ENCODE measurements around the gene SAMD7. TPM values are rescaled to one million over a fixed set of nuclear protein-coding genes. Genes with fewer than 3 reads are reported as not detected.

SAMD7 gene
- total and polyA plus RNA-seq, 9 donors, result not detected

DNA sequence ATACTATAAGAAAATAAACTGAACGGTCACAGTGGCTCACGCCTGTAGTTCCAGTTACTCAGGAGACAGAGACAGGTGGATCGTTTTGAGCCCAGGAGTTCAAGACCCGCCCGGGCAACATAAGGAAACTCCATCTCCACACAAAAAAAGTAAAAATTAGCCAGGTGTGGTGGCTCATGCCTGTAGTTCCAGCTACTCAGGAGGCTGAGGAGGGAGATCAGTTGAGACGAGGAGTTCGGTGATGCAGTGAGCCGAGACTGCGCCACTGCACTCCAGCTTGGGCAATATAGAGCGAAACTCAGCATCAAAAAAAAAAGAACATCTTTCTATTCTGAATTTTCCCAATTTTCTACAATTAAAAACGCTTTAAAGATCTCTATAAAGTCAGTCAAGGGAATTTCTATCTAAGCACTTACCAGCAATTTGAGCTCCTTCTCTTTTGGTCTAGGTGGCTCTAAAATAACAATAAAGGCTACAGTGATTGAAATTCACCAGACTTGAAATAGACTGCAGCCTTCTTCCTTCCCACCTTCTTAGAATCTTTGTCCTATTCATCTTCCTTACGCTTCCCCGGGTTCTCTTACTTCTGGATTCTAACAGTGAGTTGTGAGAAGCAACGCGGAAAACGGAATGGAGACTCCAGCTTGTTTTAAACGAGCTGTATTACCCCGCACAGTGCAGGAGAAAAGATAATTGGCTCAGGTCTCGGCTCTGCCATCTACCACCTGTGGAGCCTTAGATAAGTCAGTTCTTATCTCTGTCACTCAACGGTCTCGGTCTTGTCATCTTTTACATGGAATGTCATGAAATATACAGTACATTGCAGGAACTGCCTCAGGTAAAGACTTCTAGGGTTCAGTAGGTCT lies 54.4 kb downstream of the SAMD7 start:
- 54 to 57% (median 55%) methylated on average over 21 of the region's 21 CpGs for WGBS, 3 donors
- Histone ChIP-seq H3K27ac (peak overlapping the region; percentile 81 to 94), H3K4me3 (peak overlapping the region; percentile 99), H3K4me1 (ENCODE audit: insufficient read depth) (peaks cover under 1% of the 10 kb centered on the region), H3K9me3 (no peaks in the 10 kb centered on the region), H3K36me3 (no peaks in the 10 kb centered on the region), H3K27me3 (no peaks in the 10 kb centered on the region)
- intact Hi-C loops (cut with DNase I), result loop anchor here in 2 of 4 donors (5.0 to 10.0 kb wide), 2 partner anchors 201 to 392 kb away; partner anchors contain the start of genes ACTRT3 (in 1 of the 2), SKIL (in 1 of the 2) and TERC (in 1 of the 2)
- no peak for TF ChIP-seq EP300 (IDR thresholded peaks at IDR 0.05)
- TF ChIP-seq, protein P1, sequence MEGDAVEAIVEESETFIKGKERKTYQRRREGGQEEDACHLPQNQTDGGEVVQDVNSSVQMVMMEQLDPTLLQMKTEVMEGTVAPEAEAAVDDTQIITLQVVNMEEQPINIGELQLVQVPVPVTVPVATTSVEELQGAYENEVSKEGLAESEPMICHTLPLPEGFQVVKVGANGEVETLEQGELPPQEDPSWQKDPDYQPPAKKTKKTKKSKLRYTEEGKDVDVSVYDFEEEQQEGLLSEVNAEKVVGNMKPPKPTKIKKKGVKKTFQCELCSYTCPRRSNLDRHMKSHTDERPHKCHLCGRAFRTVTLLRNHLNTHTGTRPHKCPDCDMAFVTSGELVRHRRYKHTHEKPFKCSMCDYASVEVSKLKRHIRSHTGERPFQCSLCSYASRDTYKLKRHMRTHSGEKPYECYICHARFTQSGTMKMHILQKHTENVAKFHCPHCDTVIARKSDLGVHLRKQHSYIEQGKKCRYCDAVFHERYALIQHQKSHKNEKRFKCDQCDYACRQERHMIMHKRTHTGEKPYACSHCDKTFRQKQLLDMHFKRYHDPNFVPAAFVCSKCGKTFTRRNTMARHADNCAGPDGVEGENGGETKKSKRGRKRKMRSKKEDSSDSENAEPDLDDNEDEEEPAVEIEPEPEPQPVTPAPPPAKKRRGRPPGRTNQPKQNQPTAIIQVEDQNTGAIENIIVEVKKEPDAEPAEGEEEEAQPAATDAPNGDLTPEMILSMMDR (IDR thresholded peaks at IDR 0.05), result no peak
- no peak for TF ChIP-seq POLR2A (IDR thresholded peaks at IDR 0.05)
- peak in 1 of 5 donors; percentile 23 for DNase-seq

DNA sequence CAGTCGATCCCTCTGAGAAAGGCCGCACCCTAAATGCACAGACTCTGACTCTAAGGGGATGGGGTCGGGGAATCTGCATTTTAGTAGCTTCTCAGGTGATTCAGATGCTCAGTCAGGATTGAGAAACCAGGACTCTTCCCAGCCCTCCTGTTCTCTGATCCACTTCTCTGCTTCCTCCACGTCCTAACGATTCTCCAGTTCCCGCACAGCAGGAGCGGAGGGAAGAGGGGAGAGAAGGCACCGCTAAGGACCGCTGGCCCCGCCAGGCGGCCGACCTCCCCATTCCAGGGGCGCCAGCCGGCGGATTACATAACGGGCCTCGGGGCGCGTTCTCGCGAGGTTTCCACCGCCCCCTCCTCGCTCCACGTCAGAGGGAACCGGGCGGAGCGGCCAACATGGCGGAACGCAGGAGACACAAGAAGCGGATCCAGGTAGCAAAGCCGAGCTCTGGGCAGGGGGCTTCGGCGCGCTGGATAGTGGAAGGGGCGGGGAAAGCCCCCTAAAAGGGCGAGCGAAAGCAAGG lies 55.1 kb downstream of the SAMD7 start, which contains the start of gene SEC62:
Gene SEC62, plus strand, starts transcription at position 380 of the 523 bp plus-strand sequence. Its CDS starts 16 bp downstream, at position 396.
- TF ChIP-seq POLR2A (IDR thresholded peaks at IDR 0.05), result peak; percentile 82
- TF ChIP-seq, protein P1 (IDR thresholded peaks at IDR 0.05), result peak in 2 of 3 donors; percentile 49 to 59
- TF ChIP-seq EP300 (IDR thresholded peaks at IDR 0.05), result no peak
- Histone ChIP-seq H3K27me3 (no peaks in the 10 kb centered on the region), H3K4me3 (peak within 1 kb of the TSS; percentile 99), H3K4me1 (ENCODE audit: insufficient read depth) (peaks cover 5% of the 10 kb centered on the region), H3K36me3 (no peaks in the 10 kb centered on the region), H3K9me3 (no peaks in the 10 kb centered on the region), H3K27ac (peak within 1 kb of the TSS; percentile 81 to 94)
- intact Hi-C loops (cut with DNase I), result loop anchor here in 2 of 4 donors (5.0 to 10.0 kb wide), 2 partner anchors 202 to 391 kb away; partner anchors contain the start of genes ACTRT3 (in 1 of the 2), SKIL (in 1 of the 2) and TERC (in 1 of the 2)
- peak; percentile 94 to 98 (median 97) for DNase-seq
- 0 to 2% (median 1%) methylated on average over 37 of the region's 37 CpGs for WGBS, 3 donors

DNA sequence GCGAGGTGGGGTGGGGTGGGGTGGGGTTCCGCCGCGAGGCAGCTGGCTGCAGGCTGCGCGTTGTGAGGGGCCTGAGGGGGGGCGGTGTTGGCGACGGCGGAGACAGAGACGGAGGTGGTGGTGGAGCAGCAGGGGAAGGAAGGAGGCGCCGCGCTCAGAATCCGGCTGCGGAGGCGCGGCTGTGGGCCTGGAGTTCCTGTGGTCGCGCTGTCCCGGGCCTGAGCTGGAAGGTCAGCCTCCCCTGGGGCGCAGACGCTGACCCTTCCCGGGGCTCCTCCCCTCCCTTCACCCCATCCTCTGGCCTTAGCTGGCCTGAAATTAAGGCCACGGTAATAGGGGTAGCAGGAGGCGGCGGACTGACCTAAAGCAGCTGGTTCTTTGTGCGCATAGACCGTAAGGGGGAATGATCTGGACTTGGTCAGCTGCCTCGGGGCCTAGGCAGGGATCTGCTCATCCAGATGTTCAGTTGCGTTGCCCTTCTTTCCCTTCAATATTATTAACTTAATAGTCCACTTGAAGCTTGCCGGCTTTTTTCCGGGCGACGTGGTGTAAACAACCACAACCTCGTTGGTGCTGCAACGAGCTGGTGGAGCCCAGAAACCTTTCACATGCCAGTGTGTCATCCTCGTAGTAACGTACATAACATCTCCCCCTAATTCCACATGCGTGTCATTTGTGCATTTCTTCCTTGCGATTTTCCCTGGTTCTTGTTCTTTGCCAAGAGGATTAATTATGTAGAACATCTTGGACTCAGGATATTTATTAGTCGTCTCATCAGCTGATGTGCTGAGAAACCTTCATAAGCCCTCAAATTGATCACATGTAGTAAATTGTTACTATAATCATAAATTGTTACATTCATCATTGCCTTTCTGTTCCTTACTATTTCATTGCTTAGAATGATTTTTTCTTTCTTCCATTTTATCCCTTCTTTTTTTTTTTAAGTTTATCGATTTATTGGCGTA lies 55.9 kb downstream of the SAMD7 start:
- no peaks in the 10 kb centered on the region for H3K27me3 ChIP-seq
- intact Hi-C loops (cut with DNase I), result loop anchor here in 2 of 4 donors (5.0 to 10.0 kb wide), 2 partner anchors 202 to 390 kb away; partner anchors contain the start of genes ACTRT3 (in 1 of the 2), SKIL (in 1 of the 2) and TERC (in 1 of the 2)
- H3K9me3 ChIP-seq, result no peaks in the 10 kb centered on the region
- H3K4me1 ChIP-seq (ENCODE audit: insufficient read depth), result peaks cover 5% of the 10 kb centered on the region
- peak in 2 of 5 donors; percentile 35 to 52 for DNase-seq
- peak overlapping the region; percentile 99 for H3K4me3 ChIP-seq
- H3K27ac ChIP-seq, result peak overlapping the region; percentile 81 to 94
- TF ChIP-seq, protein P1 (IDR thresholded peaks at IDR 0.05), result no peak
- TF ChIP-seq POLR2A (IDR thresholded peaks at IDR 0.05) (no peak), EP300 (IDR thresholded peaks at IDR 0.05) (no peak)
- no peaks in the 10 kb centered on the region for H3K36me3 ChIP-seq
- 1 to 3% (median 2%) methylated on average over 44 of the region's 44 CpGs for WGBS, 3 donors
